ENCODE measurements around the gene TJP3. TPM values are rescaled to one million over a fixed set of nuclear protein-coding genes. Genes with fewer than 3 reads are reported as not detected.
A peak's percentile ranks its signal among the peaks of the same experiment; 100 is the strongest.

TJP3 gene
- total RNA-seq, 2 experiments from 2014 or later: 8.2 to 9.0 TPM

DNA sequence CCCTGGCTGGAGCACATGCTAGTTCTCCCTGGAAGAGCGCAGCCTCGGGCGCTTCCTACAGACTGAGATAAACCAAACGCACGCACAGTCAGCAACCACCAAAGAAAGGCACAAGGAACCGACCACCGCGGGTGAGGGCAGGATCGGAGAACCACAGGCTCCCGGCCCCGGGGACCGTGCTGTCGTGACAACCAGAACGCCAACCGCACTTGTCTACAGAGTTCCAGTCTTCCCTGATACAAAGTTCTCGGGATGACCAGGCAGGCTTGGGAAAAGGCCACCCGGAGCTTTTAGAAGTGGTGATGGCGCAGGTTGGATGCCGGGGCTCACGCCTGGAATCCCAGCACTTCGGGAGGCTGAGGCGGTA lies 48.5 kb upstream of the TJP3 start:
- DNase-seq: no peak
- H3K9me3 Mint-ChIP-seq: no peaks in the 10 kb centered on the region
- Histone ChIP-seq H3K4me1 (ENCODE audit: insufficient read depth, low read length) (no peaks in the 10 kb centered on the region), H3K27me3 (ENCODE audit: control insufficient read depth in 1 of 2, insufficient read depth in 2 of 2, low read length in 2 of 2) (no peaks in the 10 kb centered on the region), H3K36me3 (ENCODE audit: insufficient read depth, low read length) (peaks cover 59% of the 10 kb centered on the region), H3K9me3 (ENCODE audit: control insufficient read depth in 1 of 2, insufficient read depth in 1 of 2, low read length in 2 of 2) (peaks cover 0 to 20% of the 10 kb centered on the region in 2 experiments), H3K27ac (ENCODE audit: low read depth in 1 of 2, low read length in 2 of 2) (no peak overlapping the region), H3K4me3 (ENCODE audit: low read length) (no peak overlapping the region)
- TF ChIP-seq, protein P1, sequence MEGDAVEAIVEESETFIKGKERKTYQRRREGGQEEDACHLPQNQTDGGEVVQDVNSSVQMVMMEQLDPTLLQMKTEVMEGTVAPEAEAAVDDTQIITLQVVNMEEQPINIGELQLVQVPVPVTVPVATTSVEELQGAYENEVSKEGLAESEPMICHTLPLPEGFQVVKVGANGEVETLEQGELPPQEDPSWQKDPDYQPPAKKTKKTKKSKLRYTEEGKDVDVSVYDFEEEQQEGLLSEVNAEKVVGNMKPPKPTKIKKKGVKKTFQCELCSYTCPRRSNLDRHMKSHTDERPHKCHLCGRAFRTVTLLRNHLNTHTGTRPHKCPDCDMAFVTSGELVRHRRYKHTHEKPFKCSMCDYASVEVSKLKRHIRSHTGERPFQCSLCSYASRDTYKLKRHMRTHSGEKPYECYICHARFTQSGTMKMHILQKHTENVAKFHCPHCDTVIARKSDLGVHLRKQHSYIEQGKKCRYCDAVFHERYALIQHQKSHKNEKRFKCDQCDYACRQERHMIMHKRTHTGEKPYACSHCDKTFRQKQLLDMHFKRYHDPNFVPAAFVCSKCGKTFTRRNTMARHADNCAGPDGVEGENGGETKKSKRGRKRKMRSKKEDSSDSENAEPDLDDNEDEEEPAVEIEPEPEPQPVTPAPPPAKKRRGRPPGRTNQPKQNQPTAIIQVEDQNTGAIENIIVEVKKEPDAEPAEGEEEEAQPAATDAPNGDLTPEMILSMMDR (IDR thresholded peaks at IDR 0.05): no peak
- intact Hi-C loops (cut with DNase I, micrococcal nuclease): loop anchor here in 1 of 2 experiments (10.0 kb wide), 2 partner anchors 185 to 545 kb away; no protein-coding TSS in a partner anchor
- H3K27me3 Mint-ChIP-seq: no peaks in the 10 kb centered on the region
- peaks cover 36% of the 10 kb centered on the region for H3K36me3 Mint-ChIP-seq (ENCODE audit: low read depth)
- POLR2A ChIA-PET: no interaction called here
- CTCF ChIA-PET: no interaction called here
- no peak overlapping the region for H3K4me3 Mint-ChIP-seq
- no peak for ATAC-seq (ENCODE audit: poor library complexity)
- no peak overlapping the region for H3K27ac Mint-ChIP-seq
- no peaks in the 10 kb centered on the region for H3K4me1 Mint-ChIP-seq (ENCODE audit: low read depth)

DNA sequence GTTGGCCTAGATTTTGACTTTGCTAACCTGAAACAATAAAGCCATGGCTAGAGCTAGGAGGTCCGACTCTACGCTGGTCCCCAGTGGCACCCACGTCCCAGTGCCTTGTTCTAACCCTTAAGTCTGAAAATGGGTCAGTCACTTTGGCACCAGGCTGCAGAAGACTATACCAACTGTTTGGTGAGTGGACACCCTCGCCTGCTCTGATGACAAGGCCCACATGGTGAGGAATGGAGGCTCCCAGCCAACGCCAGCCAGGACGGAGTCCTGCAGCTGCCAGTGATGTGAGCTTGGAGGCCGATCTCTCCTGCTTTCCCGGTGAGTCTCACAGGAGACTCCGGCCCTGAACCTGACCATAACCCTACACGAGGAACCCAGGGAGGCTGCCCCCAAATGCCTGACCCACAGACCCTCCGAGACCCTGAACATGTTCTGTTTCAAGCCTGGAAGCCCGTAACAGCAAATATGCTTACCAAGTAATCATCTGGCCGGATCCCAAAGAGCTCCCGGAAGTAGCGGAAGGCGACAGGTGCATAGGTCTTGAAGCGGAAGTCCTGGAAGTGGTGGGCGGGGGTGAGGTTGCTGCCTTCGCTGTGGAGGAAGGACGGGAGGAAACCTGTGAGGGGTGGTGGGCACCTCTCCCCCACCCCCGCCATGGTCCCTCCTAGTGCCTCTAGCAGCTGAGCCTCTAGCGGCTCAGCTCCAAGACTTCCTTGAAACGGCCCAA lies 47.5 kb upstream of the TJP3 start:
- Histone ChIP-seq H3K4me1 (ENCODE audit: insufficient read depth, low read length) (peaks cover 2% of the 10 kb centered on the region), H3K9me3 (ENCODE audit: control insufficient read depth in 1 of 2, insufficient read depth in 1 of 2, low read length in 2 of 2) (peaks cover 0 to 20% of the 10 kb centered on the region in 2 experiments), H3K36me3 (ENCODE audit: insufficient read depth, low read length) (peaks cover 57% of the 10 kb centered on the region), H3K27me3 (ENCODE audit: control insufficient read depth in 1 of 2, insufficient read depth in 2 of 2, low read length in 2 of 2) (no peaks in the 10 kb centered on the region), H3K4me3 (ENCODE audit: low read length) (no peak overlapping the region), H3K27ac (ENCODE audit: low read depth in 1 of 2, low read length in 2 of 2) (no peak overlapping the region)
- CTCF ChIA-PET: no interaction called here
- no peak for ATAC-seq (ENCODE audit: poor library complexity)
- Mint-ChIP-seq H3K4me3 (no peak overlapping the region), H3K9me3 (no peaks in the 10 kb centered on the region), H3K27ac (no peak overlapping the region), H3K4me1 (ENCODE audit: low read depth) (no peaks in the 10 kb centered on the region), H3K36me3 (ENCODE audit: low read depth) (peaks cover 36% of the 10 kb centered on the region), H3K27me3 (no peaks in the 10 kb centered on the region)
- peak in 1 of 14 experiments; percentile 15 for DNase-seq
- intact Hi-C loops (cut with DNase I, micrococcal nuclease): loop anchor here in 1 of 2 experiments (10.0 kb wide), 2 partner anchors 184 to 544 kb away; no protein-coding TSS in a partner anchor
- POLR2A ChIA-PET: interaction anchor here (0.5 to 1.3 kb wide), 2 partner anchors 28 to 152 kb away, joined by 3 read pairs; no protein-coding TSS in a partner anchor
- TF ChIP-seq, protein P1 (IDR thresholded peaks at IDR 0.05): no peak

DNA sequence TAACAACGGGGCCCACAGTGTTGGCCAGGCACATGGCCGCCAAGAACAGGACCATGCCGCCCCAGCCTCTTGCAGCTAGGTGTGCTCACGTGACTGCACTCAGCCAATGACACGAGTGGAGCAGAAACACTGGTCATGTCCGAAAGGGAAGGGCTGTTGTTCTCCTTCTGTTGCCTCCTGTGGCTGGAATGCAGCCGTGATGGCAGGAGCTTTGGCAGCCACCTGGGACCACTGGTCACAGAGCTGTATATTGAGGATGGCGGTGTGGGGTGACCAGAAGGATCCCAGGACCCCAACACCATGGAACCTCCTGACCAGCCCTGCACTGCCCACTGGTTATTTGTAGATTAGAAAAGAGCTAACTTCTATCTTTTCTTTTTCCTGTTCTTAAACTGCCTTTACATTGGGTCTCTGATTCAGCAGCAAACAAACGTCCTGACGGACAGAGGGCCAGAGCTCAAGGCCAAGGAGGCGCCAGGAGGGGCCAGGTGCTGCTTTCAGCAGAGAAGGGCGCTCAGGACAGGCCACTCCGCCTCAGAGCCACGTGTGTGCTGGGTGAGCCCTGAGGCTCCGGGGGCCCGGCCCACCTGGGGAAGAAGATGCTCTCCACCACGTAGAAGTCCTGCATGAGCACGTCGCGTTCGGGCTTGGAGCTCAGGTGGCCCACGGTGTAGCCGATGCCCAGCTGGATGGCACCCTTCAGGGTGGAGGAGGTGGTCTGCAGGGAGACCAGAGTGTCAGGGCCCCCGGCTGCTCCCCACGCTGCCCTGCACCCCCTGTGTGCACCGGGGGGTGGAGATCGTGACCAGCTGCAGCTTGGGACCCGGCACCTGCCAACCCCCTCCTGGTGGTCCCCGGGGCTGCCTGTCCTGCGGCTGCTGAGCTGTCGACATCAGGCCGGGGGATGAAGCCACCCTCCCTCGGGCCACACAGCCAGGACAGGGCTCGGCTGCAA lies 46.6 kb upstream of the TJP3 start:
- ChIA-PET POLR2A (interaction anchor here (0.5 to 1.3 kb wide), 2 partner anchors 27 to 151 kb away, joined by 3 read pairs; no protein-coding TSS in a partner anchor), CTCF (interaction anchor here (0.7 kb wide), 1 partner anchor 58 kb away, joined by 3 read pairs; no protein-coding TSS in a partner anchor)
- no peak overlapping the region for H3K4me3 Mint-ChIP-seq
- ATAC-seq (ENCODE audit: poor library complexity) (no peak), DNase-seq (no peak)
- no peaks in the 10 kb centered on the region for H3K9me3 Mint-ChIP-seq
- Histone ChIP-seq H3K27me3 (ENCODE audit: control insufficient read depth in 1 of 2, insufficient read depth in 2 of 2, low read length in 2 of 2) (no peaks in the 10 kb centered on the region), H3K9me3 (ENCODE audit: control insufficient read depth in 1 of 2, insufficient read depth in 1 of 2, low read length in 2 of 2) (peaks cover 0 to 20% of the 10 kb centered on the region in 2 experiments), H3K4me1 (ENCODE audit: insufficient read depth, low read length) (peaks cover 8% of the 10 kb centered on the region), H3K4me3 (ENCODE audit: low read length) (no peak overlapping the region), H3K27ac (ENCODE audit: low read depth in 1 of 2, low read length in 2 of 2) (no peak overlapping the region), H3K36me3 (ENCODE audit: insufficient read depth, low read length) (peaks cover 50% of the 10 kb centered on the region)
- H3K27me3 Mint-ChIP-seq: no peaks in the 10 kb centered on the region
- peaks cover 36% of the 10 kb centered on the region for H3K36me3 Mint-ChIP-seq (ENCODE audit: low read depth)
- H3K4me1 Mint-ChIP-seq (ENCODE audit: low read depth): no peaks in the 10 kb centered on the region
- no peak overlapping the region for H3K27ac Mint-ChIP-seq
- TF ChIP-seq, protein P1 (IDR thresholded peaks at IDR 0.05): no peak
- intact Hi-C loops (cut with DNase I, micrococcal nuclease): loop anchor here in 1 of 2 experiments (10.0 kb wide), 2 partner anchors 183 to 543 kb away; no protein-coding TSS in a partner anchor

Data from CD4-positive, alpha-beta T cell (primary cell).